HG03558 (cell line): ENCODE results near the gene SRSF2.

Experiments used
- ATAC-seq: cut with Tn5 transposase; IDR thresholded peaks from one replicate; pipeline ENCODE4 v1.9.1; 2021; ENCODE audit warnings: moderate number of reproducible peaks; ENCODE audit not compliant: unreplicated experiment; ENCODE audit errors: extremely low read depth

SRSF2 gene

DNA sequence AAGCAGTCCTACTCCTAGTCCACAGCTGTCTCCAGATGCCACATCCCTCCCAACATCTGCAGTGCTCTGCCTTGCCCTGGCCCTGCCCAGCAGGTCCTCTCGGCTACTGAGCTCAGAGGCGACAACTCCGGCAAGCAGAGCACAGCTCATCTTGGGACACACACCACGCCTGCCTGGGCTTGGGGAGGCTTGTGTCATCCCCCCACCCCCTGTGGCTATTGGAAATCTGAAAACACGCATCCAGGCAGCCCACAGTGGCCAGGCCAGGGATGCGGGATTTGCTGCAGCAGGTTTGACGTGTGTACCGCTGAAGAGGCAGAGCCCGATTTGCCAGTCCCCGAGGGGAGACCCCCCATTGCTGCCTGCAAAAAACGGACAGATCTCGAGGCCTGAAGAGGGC is 51.8 kb downstream of the SRSF2 start:
- ATAC-seq, result no peak

- ATAC-seq, result no peak
Observed at GRCh38 chr17:76684756-76685155, 52.4 kb downstream of the SRSF2 start.
